ENCODE results near the gene PLCD3. TPM values are rescaled to one million over a fixed set of nuclear protein-coding genes. Genes with fewer than 3 reads are reported as not detected.
A peak's percentile ranks its signal among the peaks of the same experiment; 100 is the strongest.

Gene PLCD3
- total and polyA plus RNA-seq, 2 of the 4 experiments (the other 2 are of a cell fraction): 5.6 to 36.6 TPM

GRCh38 chr17:45096141-45096540 lies 36.2 kb downstream of the PLCD3 start:
- Histone ChIP-seq H3K4ac (ENCODE audit: low read depth, low read length) (no peak overlapping the region; the same call in 1 of the 2 replicates), H3K27ac (ENCODE audit: insufficient read depth, low read length) (no peak overlapping the region), H3K36me3 (ENCODE audit: control insufficient read depth, insufficient read depth, low read length) (peaks cover 64% of the 10 kb centered on the region), H4K20me1 (ENCODE audit: insufficient read depth, low read length) (peaks cover 4% of the 10 kb centered on the region; the same call in 1 of the 2 replicates), H3K79me1 (ENCODE audit: low read depth in 1 of 2, low read length in 2 of 2) (peaks cover 27 to 62% of the 10 kb centered on the region in 2 experiments), H2AK9ac (replicated peaks; ENCODE audit: low read depth, low read length, poor library complexity) (no peak overlapping the region), H2BK5ac (ENCODE audit: low read depth, low read length, poor library complexity, severe bottlenecking) (no peak overlapping the region), H2BK20ac (ENCODE audit: low read depth, low read length) (no peak overlapping the region), H3K4me2 (ENCODE audit: low read depth, low read length) (no peak overlapping the region), H2BK120ac (ENCODE audit: low read depth, low read length) (no peak overlapping the region), H3K18ac (ENCODE audit: low read depth, low read length) (no peak overlapping the region), H3K27me3 (ENCODE audit: control insufficient read depth, insufficient read depth, low read length) (no peaks in the 10 kb centered on the region), H2AFZ (replicated peaks; ENCODE audit: low read length, poor library complexity) (no peak overlapping the region), H2AK5ac (ENCODE audit: low read depth, low read length) (peak overlapping the region; percentile 49; the same call in 1 of the 2 replicates), H3K9ac (ENCODE audit: low read depth, low read length) (no peak overlapping the region), H3K56ac (ENCODE audit: extremely low read depth, insufficient read depth, low read length) (no peak overlapping the region), H3K9me1 (ENCODE audit: insufficient read depth, low read length) (peaks cover 14% of the 10 kb centered on the region; the same call in 1 of the 2 replicates), H3K23ac (ENCODE audit: low read depth, low read length) (no peak overlapping the region), H3K14ac (replicated peaks; ENCODE audit: low read depth, low read length) (no peak overlapping the region), H3K4me3 (ENCODE audit: insufficient read depth, low read depth, low read length) (no peak overlapping the region), H4K8ac (ENCODE audit: low read depth in 2 of 2, low read length in 2 of 2) (no peak overlapping the region), H3K9me3 (ENCODE audit: control insufficient read depth, insufficient read depth, low read length) (0 out of 2 replicates have a peak, but pooled peaks cover 2% of the 10 kb centered on the region), H4K91ac (ENCODE audit: insufficient read depth, low read depth, low read length) (no peak overlapping the region), H4K5ac (ENCODE audit: low read depth, low read length) (no peak overlapping the region), H2BK15ac (ENCODE audit: low read depth, low read length) (no peak overlapping the region), H3K4me1 (ENCODE audit: control insufficient read depth, insufficient read depth, low read length) (peaks cover 25% of the 10 kb centered on the region)
- dilution Hi-C loops (cut with HindIII; ENCODE audit: low sequenced_read_pairs, unreplicated experiment) (no loop called here), in situ Hi-C loops (cut with MboI; ENCODE audit: low sequenced_read_pairs) (no loop called here), intact Hi-C loops (cut with micrococcal nuclease) (loop anchor here (1.0 kb wide), 1 partner anchor 37 kb away; no protein-coding TSS in a partner anchor)
- TF ChIP-seq FOS (IDR thresholded peaks at IDR 0.05; ENCODE audit: low read depth, low read length): no peak
- TF ChIP-seq MAZ (IDR thresholded peaks at IDR 0.05; ENCODE audit: borderline replicate concordance, low read depth, low read length): no peak
- no peak for TF ChIP-seq NFE2L2 (IDR thresholded peaks at IDR 0.05; ENCODE audit: low read depth, low read length)
- no peak for TF ChIP-seq USF2 (IDR thresholded peaks at IDR 0.05; ENCODE audit: low read depth, low read length)
- TF ChIP-seq BHLHE40 (IDR thresholded peaks at IDR 0.05; ENCODE audit: low read depth, low read length): no peak
- TF ChIP-seq MXI1 (IDR thresholded peaks at IDR 0.05; ENCODE audit: borderline replicate concordance, low read depth, low read length): no peak
- no peak for TF ChIP-seq CEBPB (IDR thresholded peaks at IDR 0.05; ENCODE audit: low read depth, low read length)
- TF ChIP-seq POLR2A (IDR thresholded peaks at IDR 0.05; ENCODE audit: low read depth, low read length): no peak
- TF ChIP-seq RAD21 (IDR thresholded peaks at IDR 0.05; ENCODE audit: low read length): peak; percentile 49
- TF ChIP-seq SMC3 (IDR thresholded peaks at IDR 0.05; ENCODE audit: low read depth, low read length): peak; percentile 55
- TF ChIP-seq CHD1 (IDR thresholded peaks at IDR 0.05; ENCODE audit: low read depth, low read length): no peak
- no peak for TF ChIP-seq RCOR1 (IDR thresholded peaks at IDR 0.05; ENCODE audit: insufficient replicate concordance, low read length)
- TF ChIP-seq, protein P1, sequence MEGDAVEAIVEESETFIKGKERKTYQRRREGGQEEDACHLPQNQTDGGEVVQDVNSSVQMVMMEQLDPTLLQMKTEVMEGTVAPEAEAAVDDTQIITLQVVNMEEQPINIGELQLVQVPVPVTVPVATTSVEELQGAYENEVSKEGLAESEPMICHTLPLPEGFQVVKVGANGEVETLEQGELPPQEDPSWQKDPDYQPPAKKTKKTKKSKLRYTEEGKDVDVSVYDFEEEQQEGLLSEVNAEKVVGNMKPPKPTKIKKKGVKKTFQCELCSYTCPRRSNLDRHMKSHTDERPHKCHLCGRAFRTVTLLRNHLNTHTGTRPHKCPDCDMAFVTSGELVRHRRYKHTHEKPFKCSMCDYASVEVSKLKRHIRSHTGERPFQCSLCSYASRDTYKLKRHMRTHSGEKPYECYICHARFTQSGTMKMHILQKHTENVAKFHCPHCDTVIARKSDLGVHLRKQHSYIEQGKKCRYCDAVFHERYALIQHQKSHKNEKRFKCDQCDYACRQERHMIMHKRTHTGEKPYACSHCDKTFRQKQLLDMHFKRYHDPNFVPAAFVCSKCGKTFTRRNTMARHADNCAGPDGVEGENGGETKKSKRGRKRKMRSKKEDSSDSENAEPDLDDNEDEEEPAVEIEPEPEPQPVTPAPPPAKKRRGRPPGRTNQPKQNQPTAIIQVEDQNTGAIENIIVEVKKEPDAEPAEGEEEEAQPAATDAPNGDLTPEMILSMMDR (conservative IDR thresholded peaks at IDR 0.05; ENCODE audit: low read depth, low read length): peak; percentile 59
- TF ChIP-seq RFX5 (IDR thresholded peaks at IDR 0.05; ENCODE audit: low read depth, low read length): no peak
- CTCF ChIA-PET: interaction anchor here (0.5 to 1.3 kb wide), 3 partner anchors 9 to 20 kb away, joined by 3 to 4 read pairs (median 4); no protein-coding TSS in a partner anchor
- BruUV-seq (replicated peaks): no TSS peak
- ATAC-seq (ENCODE audit: low read depth) (no peak), DNase-seq (peak; percentile 39)
- WGBS, 2 experiments (ENCODE audit: extremely low coverage in 2 of 2, insufficient read length in 1 of 2): 90% methylated on average over 1 of the region's 3 CpGs; no CpG with 5 or more reads in 1 of the 2 experiments
- POLR2A ChIA-PET (ENCODE audit: unreplicated experiment): no interaction called here
